HG03342 (cell line): ENCODE results near the gene CRCP.
"Not testable (repeated sequence)": the region's sequence is repeated elsewhere in the genome, so short reads cannot be mapped to it uniquely, and the experiment has no call there.

Experiments used
- ATAC-seq: cut with Tn5 transposase; IDR thresholded peaks from one replicate; pipeline ENCODE4 v1.9.1; 2021; ENCODE audit warnings: mild to moderate bottlenecking, moderate library complexity; ENCODE audit not compliant: unreplicated experiment

Gene CRCP

DNA sequence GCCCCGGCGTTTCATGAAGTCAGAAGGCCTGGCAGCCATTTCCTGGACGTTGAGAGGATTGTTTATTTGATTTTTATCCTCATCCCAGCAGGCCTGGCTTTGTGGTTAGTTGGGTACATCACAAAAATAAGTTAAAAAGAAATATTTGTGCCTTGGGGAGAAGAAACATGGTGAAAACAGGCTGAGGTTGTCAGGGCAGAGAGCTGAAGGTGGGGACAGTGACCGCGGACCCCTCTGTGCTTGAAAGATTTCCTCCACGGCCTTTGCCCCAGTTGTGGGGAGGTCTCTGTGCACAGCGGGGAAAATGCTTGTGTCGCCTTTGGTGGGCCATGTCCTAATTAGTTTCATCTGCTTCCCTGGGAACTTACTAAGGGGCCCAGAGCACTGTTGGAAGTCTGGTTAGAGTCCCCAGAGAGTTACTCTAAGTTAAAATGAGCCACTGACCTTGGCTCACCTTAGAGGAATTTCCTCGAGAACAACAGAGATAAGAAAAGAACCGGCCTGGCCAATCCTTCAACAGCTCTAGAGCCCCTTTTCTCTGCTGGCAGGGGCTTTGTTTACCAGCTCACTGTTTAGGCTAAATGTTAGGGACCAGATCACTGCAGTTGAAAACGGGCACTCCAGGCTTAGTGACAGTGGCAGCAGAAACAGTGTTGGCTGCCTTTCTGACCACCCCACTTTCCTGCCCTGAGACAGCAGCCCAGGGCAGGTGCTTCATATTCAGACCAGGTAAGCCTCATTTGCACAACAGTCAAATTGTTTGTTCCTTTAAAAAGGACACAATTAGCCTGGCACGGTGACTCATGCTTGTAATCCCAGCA is 37.9 kb downstream of the CRCP start:
- ATAC-seq: no peak

DNA sequence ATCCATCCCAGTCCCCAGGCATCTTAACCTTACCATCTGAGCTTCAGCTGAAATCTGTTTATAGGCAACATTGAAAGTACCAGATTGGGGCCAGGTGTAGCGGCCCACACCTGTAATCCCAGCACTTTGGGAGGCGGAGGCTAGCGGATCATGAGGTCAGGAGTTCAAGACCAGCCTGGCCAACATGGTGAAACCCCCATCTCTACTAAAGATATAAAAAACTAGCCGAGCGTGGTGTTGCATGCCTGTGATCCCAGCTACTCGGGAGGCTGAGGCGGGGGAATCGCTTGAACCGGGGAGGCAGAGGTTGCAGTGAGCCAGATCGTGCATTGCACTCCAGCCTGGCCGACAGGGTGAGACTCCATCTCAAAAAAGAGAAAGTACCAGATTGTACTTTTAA is 39.0 kb downstream of the CRCP start:
- no peak for ATAC-seq

DNA sequence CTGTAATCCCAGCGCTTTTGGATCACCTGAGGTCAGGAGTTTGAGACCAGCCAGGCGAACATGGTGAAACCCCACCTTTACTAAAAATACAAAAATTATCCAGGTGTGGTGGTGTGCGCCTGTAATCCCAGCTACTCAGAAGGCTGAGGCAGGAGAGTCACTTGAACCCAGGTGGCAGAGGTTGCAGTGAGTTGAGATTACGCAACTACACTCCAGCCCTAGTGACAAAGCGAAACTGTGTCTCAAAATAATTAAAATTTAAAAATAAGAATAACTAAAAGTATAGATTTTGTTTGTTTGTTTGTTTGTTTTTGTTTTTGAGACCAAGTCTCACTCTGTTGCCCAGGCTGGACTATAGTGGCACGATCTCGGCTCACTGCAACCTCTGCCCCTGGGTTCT is 41.4 kb downstream of the CRCP start:
- not testable (repeated sequence) for ATAC-seq

DNA sequence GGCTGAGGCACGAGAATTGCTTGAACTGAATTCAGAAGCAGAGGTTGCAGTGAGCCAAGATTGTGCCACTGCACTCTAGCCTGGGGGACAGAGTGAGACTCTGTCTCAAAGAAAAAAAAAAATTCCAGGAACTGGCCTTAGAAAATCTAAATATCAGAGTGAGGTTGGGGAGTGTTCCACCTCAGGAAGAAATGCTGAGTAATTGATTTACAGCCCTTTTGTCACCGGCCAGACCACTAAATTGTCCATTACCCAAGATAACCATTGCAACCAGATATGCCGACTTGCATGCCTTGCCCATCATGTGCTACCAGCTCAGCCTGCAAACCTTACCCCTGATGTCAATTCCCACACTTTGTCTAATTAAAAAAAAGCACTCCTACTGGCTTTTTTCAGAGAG is 42.4 kb downstream of the CRCP start:
- ATAC-seq: no peak

DNA sequence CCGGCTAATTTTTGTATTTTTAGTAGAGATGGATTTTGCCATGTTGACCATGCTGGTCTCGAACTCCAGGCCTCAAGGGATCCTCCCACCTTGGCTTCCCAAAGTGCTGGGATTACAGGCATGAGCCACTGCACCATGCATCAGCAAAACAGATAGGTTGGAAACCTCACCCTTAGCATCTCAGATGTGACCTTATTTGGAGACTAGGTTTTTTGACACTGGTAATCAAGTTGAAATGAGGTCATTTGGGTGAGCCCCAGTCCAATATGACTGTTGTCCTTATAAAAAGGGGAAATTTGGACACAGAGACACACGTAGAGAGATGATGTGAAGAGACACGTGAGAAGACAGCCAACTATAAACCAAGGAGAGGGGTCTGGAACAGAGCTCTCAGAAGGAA is 48.0 kb downstream of the CRCP start:
- no peak for ATAC-seq

DNA sequence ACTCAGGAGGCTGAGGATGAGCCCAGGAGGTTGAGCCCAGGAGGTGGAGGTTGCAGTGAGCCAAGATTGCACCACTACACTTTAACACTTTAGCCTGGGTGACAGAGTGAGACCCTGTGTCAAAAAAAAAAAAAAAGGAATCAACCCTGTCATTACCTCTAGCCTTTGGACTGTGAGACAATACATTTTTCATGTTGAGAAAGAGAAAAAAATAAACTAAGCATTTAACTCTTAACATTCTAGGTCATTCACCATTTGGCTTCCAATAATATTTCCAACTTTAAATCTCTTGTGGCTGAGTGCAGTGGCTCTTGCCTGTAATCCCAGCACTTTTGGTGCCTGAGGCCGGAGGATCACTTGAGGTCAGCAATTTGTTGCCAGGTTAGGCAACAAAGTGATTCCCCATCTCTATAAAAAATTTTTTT is 48.6 kb downstream of the CRCP start:
- ATAC-seq: no peak

DNA sequence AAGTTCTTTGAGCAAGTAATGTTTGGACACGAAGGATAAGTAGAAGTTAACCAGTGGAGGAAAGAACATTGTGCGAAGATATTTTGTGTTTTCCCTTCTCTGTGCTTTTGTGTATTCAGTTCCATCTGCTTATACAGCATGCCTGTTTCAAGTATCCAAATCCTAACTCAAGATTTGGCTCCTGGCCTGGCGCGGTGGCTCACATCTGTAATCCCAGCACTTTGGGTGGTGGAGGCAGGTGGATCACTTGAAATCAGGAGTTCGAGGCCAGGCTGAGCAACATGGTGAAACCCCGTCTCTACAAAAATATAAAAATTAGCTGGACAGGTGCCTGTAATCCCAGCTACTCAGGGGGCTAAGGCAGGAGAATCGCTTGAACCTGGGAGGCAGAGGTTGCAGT is 49.7 kb downstream of the CRCP start:
- no peak for ATAC-seq

DNA sequence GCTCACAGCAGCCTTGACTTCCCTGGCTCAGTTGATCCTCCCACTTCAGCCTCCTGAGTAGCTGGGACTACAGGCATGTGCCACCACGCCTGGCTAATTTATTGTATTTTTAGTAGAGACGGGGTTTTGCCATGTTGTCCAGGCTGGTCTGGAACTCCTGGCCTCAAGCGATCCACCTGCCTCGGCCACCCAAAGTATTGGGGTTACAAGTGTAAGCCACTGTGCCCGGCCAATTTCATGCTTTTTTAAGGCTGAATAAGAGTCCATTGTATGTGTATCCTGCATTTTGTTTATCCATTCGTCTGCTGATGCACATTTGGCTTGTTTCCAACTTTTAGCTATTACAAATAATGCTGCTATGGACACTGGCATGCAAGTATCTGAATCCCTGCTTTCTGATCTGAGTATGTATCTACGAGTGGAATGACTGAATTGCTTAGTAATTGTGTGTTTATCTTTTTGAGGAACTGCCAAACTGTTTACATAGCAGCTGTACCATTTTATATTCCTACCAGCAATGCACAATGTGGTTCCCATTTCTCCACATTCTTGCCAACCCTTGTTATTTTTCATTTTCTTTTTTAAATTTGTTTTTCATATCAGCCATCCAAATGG is 53.2 kb downstream of the CRCP start:
- no peak for ATAC-seq

DNA sequence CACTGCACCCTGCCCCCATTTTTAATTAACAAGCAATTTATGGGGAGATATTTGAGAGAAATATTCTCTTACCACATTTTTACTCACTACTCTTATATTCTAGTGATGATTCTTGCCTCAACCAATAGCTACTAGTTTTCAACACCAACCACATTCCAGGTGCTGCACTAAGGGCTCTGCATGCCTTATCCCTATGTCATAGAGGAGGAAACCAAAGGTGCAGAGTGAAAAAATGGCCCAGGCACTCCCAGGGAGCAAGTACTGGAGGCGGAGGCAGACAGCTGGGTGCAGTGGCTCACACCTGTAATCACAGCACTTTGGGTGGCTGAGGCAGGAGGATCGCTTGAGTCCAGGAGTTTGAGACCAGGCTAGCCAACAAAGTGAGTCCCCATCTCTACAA is 55.0 kb downstream of the CRCP start:
- no peak for ATAC-seq

DNA sequence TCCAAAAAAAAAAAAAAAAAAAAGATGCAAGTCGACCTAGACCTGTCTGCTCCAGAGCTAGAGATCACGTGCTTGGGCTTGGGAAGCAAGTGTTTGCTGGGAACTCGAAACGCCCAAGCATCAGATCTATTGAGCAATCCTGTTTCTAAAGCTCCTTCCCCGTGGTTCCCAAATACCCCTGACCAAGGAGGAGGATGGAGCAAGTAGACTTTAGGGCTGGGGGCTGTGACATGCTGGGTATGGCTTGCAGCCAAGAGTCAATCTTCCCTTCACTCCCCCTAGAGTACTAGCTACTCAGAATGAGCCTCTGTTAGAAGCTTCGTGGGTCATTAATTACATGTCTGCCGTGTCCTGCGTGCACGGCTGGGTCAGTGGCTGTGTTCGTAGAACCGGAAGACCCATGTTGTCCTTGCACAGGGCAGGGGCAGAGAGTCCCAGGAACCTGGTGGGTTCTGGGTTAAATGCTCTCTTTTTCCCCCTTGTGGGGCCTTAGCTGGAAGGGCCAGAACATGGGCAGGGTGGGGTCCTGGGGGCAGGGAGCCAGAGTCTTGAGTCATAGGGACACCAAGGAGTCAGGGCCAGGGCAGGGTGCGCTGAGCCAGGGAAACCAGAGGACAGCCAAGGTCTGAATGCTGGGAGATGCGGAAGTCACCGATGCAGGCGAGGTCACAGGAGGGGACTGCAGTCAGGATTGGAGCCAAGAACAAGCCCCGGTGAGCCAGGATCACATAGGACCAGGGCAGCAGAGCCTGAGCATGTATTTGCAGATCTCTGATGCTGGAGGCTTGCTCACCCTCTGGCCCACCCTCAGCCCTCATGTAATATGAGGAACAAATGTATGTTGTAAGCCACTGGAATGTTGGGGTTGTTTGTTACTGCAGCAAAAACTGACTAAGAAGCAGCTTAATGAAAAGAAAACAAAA is 55.9 kb downstream of the CRCP start:
- no peak for ATAC-seq

DNA sequence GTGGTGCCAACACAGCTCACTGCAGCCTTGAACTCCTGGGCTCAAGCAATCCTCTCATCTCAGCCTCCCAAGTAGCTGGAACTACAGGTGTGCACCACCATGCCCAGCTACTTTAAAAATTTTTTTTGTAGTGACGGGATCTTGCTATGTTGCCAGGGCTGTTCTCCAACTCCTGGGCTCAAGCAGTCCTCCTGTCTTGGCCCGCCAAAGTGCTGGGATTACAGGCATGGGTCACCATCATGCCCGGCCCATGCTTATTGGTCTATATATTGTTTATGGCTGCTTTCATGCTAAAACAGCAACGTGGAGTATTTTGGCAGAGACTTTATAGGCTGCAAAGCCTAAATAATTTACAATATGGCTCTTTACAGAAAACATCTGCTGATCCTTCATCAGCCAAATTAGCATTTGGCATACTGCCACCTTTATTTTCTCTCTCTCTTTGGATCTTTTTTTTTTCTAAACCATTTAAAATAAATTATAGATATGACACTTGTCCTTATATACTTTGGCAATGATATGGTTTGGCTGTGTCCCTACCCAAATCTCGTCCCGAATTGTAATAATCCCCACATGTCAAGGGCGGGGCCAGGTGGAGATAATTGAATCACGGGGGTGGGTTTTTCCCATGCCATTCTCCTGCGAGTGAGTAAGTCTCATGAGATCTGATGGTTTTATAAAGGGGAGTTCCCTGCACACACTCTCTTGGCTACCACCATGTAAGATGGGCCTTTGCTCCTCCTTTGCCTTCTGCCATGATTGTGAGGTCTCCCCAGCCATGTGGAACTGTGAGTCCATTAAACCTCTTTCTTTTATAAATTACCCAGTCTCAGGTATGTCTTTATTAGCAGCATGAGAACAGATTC is 58.1 kb downstream of the CRCP start:
- ATAC-seq: not testable (repeated sequence)

DNA sequence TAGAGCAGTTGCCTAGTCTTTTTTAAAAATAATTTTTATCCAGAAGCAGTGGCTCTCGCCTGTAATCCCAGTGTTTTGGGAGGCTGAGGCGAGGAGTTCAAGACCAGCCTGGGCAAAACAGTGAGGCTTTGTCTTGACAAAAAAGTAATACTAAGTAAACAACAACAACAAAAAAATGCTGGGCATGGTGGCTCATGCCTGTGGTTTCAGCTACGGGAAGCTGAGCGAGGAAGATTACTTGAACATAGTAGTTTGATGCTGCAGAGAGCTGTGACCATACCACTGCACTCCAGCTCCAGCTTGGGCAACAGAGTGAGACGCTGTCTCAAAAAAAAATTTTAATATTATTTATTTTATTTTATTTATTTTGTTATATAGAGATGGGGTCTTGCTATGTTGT is 59.2 kb downstream of the CRCP start:
- ATAC-seq: no peak

DNA sequence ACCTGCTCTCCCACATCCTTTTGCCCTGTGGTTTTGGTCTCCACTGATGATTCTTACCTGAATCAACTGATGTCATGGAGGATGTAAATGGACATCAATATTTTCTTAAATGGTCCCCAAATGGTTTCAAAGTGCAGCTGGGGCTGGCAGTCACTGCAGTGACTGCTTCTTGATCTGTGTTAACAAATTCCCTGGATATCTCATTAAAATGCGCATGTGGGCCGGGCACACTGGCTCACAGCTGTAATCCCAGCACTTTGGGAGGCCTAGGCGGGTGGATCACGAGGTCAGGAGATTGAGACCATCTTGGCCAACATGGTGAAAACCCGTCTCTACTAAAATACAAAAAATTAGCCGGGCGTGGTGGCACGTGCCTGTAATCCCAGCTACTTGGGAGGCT is 60.4 kb downstream of the CRCP start:
- ATAC-seq: not testable (repeated sequence)

DNA sequence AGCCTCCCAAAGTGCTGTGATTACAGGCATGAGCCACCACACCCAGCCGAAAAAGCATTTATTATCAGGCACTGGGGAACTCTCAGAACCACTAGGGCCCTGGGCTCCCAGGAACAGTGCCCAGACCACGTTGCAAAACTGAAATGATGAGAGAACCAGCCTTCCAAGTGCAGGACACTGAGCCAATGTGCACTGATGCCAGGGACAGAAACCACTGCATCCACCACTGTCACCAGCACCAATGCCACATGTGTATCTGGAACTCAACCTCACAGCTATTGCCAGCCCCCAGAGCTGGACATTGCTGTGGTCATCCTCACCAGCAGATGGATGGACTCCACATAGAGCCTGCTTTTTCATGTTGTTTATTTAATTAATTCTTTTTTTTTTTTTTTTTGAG is 62.3 kb downstream of the CRCP start:
- ATAC-seq: no peak

DNA sequence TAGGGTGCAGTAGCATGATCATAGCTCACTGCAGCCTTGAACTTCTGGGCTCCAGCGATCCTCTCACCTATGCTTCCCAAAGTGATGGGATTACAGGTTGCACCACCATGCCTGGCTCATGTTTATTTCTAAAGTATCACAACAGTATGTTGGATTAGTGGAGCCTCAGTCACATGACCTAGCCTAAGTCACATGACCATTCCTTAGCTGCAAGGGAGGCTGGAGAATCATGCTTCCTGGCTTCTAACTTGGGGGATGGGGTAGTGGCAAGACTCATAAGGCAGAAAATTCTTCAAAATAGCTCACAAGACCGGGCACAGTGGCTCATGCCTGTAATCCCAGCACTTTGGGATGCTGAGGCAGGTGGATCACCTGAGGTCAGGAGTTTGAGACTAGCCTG is 63.6 kb downstream of the CRCP start:
- ATAC-seq: no peak

DNA sequence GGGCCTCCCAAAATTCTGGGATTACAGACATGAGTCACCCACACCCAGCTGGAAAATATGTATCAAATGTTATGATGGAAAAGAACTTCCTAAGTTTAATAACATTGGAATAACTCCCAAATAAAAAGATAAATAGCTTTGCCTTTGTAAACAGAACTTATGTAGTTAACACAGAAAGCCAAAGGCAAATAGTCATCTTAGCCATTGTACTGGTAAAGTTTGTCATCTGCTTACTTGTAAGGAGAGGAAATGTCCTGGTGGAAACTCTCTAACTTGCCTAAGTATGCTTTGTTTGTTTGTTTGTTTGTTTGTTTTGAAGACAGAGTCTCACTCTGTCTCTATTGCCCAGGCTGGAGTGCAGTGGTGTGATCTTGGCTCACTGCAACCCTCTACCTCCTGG is 66.7 kb downstream of the CRCP start:
- ATAC-seq: no peak

DNA sequence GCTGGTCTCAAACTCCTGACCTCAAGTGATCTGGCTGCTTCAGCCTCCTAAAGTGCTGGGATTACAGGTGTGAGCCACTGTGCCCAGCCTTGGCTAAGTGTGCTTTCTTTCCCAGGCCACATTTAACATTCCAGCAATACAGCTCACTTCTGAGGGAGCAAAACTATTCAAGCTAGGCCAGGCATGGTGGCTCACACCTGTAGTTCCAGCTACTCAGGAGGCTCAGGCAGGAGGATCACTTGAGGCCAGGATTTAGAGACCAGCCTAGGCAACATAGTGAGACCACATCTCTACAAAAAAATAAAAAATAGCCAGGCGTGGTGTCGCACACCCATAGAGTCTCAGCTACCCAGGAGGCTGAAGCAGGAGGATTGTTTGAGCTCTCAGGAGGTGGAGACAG is 67.2 kb downstream of the CRCP start:
- no peak for ATAC-seq

DNA sequence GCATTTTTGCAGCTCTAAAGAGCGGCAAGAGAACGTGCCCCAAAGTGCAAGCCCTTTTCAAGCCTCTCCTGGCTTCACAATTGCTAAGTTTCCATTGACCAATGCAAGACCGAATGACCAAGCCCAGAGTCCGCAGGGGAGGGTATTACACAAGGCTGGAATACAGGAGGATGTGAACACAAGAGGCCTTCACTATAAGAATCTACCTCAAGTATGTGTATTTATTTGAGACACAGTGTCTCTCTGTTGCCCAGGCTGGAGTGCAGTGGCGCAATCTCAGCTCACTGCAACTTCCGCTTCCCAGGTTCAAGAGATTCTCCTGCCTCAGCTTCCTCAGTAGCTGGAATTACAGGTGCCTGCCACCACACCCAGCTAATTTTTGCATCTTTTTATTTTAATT is 68.3 kb downstream of the CRCP start:
- ATAC-seq: no peak

DNA sequence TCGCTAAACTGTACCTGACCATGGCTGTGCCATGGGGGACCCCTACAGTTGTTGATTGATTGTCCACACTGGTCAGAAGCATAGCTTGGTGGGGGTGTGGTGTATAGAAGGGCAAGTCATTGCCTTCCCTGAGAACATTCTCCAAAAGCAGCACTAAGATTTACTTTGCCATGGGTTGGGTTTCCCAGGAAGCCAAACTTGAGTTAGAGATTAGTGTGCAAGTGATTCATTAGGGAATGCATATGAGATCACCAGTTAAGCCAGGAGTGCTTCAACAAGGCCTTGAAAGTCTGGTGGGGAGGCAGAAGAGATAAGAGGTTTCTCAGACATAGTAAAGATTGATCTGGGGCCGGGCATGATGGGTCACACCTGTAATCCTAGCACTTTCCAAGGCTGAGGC is 69.1 kb downstream of the CRCP start:
- ATAC-seq: no peak

DNA sequence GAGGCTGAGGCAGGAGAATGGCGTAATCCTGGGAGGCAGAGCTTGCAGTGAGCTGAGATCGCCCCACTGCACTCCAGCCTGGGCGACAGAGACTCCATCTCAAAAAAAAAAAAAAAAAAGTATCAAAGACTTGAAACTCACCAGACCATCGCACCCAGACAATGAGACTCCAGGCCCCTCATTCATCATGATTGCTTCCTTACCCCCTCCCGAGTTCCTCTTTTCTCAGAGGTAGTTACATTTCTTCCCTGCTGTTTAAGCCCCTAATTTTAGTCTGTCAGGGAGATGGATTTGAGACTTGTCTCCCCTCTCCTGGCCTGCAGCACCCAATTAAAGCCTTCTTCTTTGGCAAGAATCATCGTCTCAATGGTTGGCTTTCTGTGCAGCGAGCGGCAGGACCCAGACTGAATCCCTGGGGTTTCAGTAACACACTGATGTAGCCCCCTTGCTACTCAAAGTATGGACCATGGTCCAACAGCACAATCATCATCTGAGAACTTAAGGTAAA is 71.1 kb downstream of the CRCP start:
- ATAC-seq: no peak

DNA sequence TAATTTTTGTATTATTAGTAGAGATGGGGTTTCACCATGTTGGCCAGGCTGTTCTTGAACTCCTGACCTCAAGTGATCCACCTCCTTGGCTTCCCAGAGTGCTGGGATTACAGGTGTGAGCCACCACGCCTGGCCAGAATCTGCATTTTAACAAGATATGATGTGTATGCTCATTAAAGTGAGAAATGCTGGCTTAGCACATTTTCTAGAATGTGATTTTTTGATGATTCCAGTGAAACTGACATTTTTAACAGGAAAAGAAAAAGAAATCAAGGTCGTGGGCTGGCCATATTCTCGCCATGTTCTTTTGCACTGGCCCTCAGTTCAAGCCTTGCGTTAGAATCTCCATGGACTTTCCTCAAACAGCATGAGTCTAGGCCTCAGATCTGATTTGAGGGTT is 72.3 kb downstream of the CRCP start:
- ATAC-seq: no peak
